ENCODE data around the gene MITF.

Gene MITF

DNA sequence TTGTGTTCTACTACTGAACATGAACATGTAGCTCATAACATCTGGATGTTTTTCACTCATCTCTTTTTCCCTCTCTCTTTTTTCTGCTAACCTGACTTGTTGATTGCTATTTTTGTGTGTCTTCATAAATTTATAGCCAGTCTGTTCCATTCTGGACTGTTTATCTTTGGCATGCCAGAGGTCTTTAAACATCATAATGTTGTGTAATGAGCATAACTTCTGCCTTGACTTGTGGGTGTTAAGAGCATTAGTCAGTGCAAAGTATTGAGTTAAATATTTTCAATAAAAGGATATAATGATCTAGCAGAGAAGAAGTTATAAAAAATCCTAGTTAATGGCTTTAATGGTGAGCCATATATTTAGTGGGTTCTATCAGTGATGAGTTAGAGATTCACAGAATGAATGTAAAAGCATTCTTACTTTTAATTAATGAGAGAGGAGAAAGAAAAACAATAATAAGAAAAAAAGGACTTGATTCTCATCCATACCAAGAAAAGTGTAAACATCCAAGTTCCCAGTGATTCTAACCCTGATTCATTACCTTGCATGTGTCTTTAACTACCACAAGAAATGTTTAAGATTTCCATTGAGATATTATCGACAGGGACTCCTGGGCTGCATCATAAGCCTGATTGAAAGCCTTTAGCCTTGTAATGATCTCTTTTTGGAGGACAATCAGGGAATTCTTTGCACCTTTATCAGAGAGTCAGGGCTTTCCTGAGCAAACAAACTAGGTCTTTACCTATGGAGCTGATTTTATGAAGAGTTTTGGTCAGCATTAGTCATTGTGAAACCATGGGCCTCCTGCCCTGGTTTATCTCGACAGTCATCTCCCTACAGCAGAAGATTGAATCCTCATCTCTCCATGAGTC, 22.9 kb downstream of the MITF start:
- DNase-seq: no peak

DNA sequence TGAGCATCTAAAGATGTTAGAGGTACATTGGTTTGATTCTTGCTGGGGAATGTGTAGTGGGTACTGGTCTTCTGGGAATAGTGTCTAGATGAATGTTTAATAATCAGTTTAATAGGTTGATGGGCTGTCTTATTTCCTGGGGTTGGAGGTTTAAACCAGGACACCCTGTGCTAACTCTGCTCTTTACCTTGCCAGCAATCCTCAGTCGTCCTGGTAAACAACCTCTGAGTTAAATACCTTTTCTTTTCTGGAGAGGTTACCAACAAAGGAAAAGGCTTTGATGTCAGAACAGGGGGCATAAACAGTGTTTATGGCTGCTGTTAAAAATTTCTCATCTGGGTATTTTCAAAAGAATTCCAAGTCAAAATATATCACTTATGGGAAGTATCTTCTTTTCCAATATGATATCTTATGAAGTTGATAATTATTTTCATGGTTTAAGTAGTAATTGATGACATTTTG, 23.5 kb downstream of the MITF start:
- no peak for DNase-seq

DNA sequence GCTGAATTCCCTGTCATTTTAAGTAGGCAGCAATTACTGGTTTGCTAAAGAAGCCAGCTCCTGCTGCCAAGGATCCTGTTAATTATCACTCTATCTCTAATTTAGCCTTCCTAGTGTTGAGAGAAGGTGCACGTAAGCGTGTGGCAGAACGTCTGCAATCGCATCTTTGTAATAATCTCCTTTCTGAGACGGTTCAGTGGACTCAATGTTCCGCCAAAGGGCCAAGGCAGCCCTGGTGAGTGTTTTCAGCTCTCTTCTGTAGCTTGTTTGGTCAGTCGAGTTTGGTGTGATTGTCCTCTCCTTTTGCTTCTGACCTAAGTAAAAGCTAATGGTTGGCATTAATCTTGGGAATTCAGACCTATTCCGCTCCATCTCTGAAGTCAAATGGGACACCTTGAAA, 24.2 kb downstream of the MITF start:
- no peak for DNase-seq

- no peak for DNase-seq
These were observed 25.0 kb downstream of the MITF start for GRCh38 chr3:69764121-69764741.

- DNase-seq: no peak
These were observed 25.6 kb downstream of the MITF start for GRCh38 chr3:69764861-69765260.

- DNase-seq: no peak
These were observed 27.4 kb downstream of the MITF start for GRCh38 chr3:69766638-69767037.

DNA sequence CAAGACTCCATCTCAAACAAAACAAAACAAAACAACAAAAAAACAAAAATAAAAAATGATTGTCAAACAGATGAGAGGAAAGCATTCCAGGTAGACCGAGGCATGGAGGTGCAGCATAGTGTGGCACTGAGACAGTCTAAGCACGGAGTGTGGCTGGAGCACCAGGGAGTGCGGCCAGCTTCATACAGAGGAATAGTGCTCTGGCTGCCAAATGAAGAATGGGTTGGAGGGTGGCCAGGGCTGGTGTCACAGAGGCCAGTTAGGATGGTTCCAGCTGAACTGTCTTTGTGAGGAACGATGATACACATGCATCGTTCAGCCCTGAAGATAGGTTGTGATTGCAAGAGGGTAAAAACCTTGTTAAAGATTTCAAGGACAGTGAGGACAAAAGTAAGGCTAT, 28.3 kb downstream of the MITF start:
- DNase-seq: no peak

- no peak for DNase-seq
These were observed 29.2 kb downstream of the MITF start for GRCh38 chr3:69768438-69768837.

- no peak for DNase-seq
These were observed 31.0 kb downstream of the MITF start for GRCh38 chr3:69770219-69770618.

DNA sequence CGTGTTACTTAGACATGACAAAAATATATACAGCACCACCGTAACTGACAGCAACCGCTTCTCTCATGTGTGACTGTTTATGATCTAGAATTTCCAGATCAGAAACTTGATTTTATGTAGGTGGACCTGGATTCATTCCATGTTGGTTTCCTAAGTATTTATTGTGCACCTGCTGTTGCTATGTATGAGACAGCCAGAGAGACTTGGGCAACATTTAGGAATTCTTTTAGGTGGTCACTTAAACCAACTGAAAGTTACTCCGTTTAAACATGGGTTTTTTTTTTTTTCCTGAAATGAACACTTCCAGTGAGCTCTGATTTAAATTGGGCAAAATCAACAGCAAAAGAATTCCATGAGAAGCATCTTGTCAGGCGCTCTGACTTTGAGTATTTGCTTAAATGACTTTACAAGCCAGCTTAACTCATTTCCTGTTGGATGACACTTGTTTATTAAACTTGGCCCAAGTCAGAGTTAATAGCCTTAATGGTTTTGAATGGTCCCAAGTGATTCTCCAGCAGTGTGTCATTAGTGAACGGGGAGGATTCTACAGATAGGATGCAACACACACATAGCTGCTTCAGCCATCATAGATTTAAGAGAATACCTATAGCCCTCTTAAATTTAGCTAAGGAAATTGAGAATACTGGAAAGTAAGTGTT, 31.8 kb downstream of the MITF start:
- DNase-seq: no peak

GRCh38 chr3:69772152-69772867, 33.0 kb downstream of the MITF start:
- no peak for DNase-seq

DNA sequence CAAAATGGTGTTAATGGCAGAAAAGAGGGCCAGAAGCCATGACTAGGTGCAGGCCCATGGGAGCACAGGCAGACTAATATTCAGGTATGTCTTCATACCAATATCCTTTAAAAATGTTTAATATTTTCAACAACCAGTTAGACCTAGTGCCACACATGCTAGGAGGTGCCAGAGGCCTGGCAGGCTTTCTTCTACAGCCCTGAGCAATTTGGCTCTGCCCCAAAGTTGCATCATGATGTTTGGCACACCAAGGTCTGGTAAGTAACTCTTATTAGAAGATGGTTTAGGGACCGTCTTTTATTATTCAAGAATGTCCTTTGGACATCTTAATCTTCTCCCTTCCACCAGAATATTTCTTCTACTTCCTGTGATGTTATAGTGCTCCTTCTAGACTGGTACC, 34.8 kb downstream of the MITF start:
- no peak for DNase-seq

- DNase-seq: no peak
These were observed 36.5 kb downstream of the MITF start for GRCh38 chr3:69775751-69776150.

DNA sequence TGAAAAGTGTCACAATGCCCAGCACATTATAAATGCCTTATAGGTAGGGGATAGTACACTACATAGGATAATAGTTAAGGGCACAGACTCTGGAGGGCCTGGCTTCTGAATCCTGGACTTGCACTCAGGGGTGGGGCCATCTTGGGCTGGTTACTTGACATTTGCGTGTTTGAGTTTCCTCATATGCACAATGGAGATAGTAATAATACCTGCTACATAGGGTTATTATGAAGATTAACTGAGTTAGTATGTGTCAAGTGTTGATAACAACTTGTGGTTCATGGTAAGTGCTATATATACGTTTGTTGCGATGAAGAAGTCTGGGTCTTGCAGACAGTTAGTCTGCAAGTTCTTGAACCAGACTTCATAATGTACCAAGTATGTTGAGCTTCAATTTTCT, 37.0 kb downstream of the MITF start:
- DNase-seq: no peak

- DNase-seq: no peak
These were observed 37.8 kb downstream of the MITF start for GRCh38 chr3:69776920-69777581.

- DNase-seq: no peak
These were observed 38.3 kb downstream of the MITF start for GRCh38 chr3:69777582-69777967.

- DNase-seq: no peak
These were observed 42.3 kb downstream of the MITF start for GRCh38 chr3:69781593-69781992.

- no peak for DNase-seq
These were observed 45.8 kb downstream of the MITF start for GRCh38 chr3:69784954-69785514.

DNA sequence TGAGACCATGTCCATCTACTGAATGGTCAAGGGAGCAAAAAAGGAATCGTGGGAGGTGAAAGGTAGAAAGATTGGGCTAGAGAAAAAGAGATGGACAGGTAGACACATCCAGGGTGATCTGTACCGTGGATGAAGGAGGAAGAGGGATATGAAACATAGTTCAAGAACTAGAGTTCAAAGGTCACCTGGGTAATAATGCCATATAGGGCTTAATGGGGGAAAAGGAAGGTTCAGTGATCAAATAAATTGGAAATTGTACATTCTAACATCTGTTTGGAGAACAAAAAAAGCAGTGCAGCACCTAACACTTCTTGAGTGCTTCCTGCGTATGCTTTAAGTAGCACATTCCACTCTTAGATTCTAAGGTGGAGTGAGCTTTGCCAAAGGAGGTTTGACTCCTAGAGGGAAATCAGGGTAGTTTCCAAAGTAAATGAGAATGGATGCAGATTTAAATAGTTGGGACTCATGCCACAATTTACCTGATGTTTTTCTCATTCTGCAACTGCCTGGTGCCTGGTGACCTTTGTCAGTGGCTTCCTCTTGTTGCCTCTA, 46.6 kb downstream of the MITF start:
- DNase-seq: no peak

- DNase-seq: no peak
These were observed 47.6 kb downstream of the MITF start for GRCh38 chr3:69786854-69787253.

- no peak for DNase-seq
These were observed 48.3 kb downstream of the MITF start for GRCh38 chr3:69787436-69788168.

All from CD4-positive, alpha-beta T cell treated with Interferon alpha-2 for 1 hour (primary cell).